HEK293T (cell line): ENCODE data around the gene ANKRD44.

ENCODE experiments used
- BHLHE40 ChIP-seq: fragments of 450-650 bp; IDR thresholded peaks from 2 replicates; pipeline ENCODE4 v1.6.1; 2016; ENCODE audit warnings: mild to moderate bottlenecking, moderate library complexity, borderline replicate concordance
- ELF4 ChIP-seq: fragments of 450-650 bp; IDR thresholded peaks from 2 replicates; pipeline ENCODE4 v1.6.1; 2017; ENCODE audit warnings: antibody characterized with exemption
- FOXA1 ChIP-seq: fragments of 450-650 bp; IDR thresholded peaks from 2 replicates; pipeline ENCODE4 v1.6.1; 2016; ENCODE audit warnings: mild to moderate bottlenecking
- FOXK2 ChIP-seq: fragments of 450-650 bp; IDR thresholded peaks from 2 replicates; pipeline ENCODE4 v1.6.1; 2016; ENCODE audit warnings: mild to moderate bottlenecking
- FOXM1 ChIP-seq: fragments of 450-650 bp; IDR thresholded peaks from 2 replicates; pipeline ENCODE4 v1.6.1; 2017; ENCODE audit warnings: mild to moderate bottlenecking, borderline replicate concordance
- HDGF ChIP-seq: fragments of 450-650 bp; IDR thresholded peaks from 2 replicates; pipeline ENCODE4 v1.6.1; 2017; ENCODE audit warnings: antibody characterized with exemption, borderline replicate concordance
- L3MBTL2 ChIP-seq: fragments of 450-650 bp; conservative IDR thresholded peaks from 2 replicates; pipeline ENCODE4 v1.6.1; 2016; ENCODE audit warnings: mild to moderate bottlenecking
- LEF1 ChIP-seq: fragments of 450-650 bp; IDR thresholded peaks from 2 replicates; pipeline ENCODE4 v1.6.1; 2017; ENCODE audit warnings: mild to moderate bottlenecking, borderline replicate concordance
- NFRKB ChIP-seq: fragments of 450-650 bp; IDR thresholded peaks from 2 replicates; pipeline ENCODE4 v1.6.1; 2016; ENCODE audit warnings: mild to moderate bottlenecking, moderate library complexity
- PKNOX1 ChIP-seq: fragments of 450-650 bp; IDR thresholded peaks from 2 replicates; pipeline ENCODE4 v1.6.1; 2016
- SP1 ChIP-seq: fragments of 450-650 bp; IDR thresholded peaks from 2 replicates; pipeline ENCODE4 v1.6.1; 2017
- SUZ12 ChIP-seq: fragments of 450-650 bp; IDR thresholded peaks from 2 replicates; pipeline ENCODE4 v1.6.1; 2016; ENCODE audit warnings: mild to moderate bottlenecking

GRCh38 chr2:197086500-197086899, 224.1 kb downstream of the ANKRD44 start:
- TF ChIP-seq FOXM1 (no peak), L3MBTL2 (no peak), HDGF (no peak), FOXA1 (no peak), SP1 (no peak), BHLHE40 (no peak), FOXK2 (no peak), SUZ12 (no peak), ELF4 (no peak), PKNOX1 (no peak), LEF1 (no peak), NFRKB (no peak)
